HG03442 (cell line): ENCODE data around the gene NCKAP5L.

Experiments used
- ATAC-seq: cut with Tn5 transposase; IDR thresholded peaks from one replicate; pipeline ENCODE4 v1.9.1; 2021; ENCODE audit warnings: mild to moderate bottlenecking, moderate library complexity; ENCODE audit not compliant: unreplicated experiment

NCKAP5L gene

GRCh38 chr12:49824895-49825294 is 3.3 kb downstream of the NCKAP5L start:
- no peak for ATAC-seq

- ATAC-seq: no peak
Measured at GRCh38 chr12:49824416-49824815, 3.8 kb downstream of the NCKAP5L start.

- no peak for ATAC-seq
Measured at GRCh38 chr12:49823951-49824350, 4.3 kb downstream of the NCKAP5L start.

GRCh38 chr12:49823350-49823749 is 4.9 kb downstream of the NCKAP5L start:
- no peak for ATAC-seq

DNA sequence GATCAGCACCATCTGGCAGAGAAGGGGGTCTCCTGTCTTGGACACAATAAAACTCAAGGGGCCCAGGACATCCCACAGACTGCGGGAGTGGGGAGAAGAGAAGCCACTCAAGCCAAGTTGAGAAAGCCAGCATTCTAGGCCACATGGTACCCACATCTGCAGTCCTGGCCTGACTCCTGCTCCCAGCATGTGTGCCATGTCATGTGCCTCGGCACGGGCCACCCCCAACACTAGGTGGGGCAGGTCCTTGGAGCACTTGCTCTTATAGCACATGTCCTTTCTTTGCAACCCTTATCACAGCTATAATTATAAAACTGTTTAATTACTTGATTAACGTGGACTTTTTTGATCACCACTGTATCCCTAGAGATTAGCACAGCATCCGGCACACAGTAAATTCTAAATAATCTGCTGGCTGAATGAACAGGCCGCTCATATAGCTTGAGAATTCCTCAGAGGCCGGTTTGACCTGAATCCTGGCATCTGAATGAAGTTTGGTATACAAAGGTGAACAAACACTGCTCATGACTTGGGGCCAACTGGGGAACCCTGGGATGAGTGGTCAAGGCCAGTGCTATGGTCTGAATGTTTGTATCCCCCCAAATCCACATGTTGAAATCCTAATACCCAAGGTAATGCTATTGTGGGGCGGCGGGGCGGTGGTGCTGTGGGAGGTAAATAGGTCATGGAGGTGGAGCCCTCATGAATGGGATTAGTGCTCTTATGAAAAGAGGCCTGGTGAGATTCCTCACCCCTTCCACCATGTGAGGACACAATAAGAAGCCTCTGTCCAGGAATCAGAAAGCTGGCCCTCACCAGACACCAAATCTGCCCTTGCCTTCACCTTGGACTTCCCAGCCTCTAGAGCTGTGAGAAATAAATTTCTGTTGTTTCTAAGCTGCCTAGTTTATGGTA is 6.6 kb downstream of the NCKAP5L start:
- ATAC-seq: no peak

DNA sequence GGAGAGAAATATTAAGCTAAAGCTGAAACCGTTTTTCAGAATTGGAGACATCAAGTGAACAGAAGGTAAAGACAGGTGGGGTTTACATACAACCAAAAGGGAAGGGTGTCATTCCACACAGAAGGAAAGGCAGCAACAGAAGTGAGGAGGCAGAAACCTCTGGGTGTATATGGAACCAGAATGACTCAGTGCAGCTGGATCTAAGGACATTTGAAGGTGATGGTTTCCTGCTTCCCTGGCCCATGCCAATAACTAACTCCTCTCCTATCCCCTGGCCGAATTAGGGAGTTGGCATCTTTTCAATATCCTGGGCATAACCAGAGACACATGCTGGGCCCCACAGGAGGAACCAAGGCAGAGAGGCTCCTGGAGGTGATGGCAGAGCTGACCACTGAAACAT is 8.4 kb downstream of the NCKAP5L start:
- no peak for ATAC-seq

DNA sequence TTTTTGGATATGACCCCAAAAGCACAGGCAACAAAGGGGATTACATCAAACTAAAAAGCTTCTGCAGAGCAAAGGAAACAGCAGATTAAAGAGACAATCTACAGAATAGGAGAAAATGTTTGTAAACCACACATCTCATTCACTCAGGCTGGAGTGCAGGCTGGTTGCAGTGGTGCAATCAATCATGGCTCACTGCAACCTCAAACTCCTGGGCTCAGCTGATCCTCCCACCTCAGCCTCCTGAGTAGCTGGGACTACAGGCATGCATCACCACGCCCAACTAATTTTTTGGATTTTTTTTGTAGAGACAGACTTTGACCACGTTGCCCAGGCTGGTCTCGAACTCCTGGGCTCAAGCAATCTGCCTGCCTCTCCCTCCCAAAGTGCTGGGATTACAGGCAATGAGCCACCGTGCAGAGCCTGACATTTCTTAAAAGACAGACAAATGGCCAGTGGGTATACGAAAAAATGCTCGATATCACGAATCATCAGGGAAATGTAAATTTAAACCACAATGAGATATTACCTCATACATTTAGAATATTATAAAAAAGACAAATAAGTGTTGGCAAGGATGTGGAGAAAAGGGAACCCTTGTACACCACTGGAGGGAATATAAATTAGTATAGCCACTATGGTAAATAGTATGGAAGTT is 9.8 kb downstream of the NCKAP5L start:
- ATAC-seq: no peak

- ATAC-seq: no peak
Measured at GRCh38 chr12:49813131-49813530, 15.1 kb downstream of the NCKAP5L start.

- ATAC-seq: no peak
Measured at GRCh38 chr12:49811961-49812401, 16.2 kb downstream of the NCKAP5L start.

- ATAC-seq: no peak
Measured at GRCh38 chr12:49811136-49811535, 17.1 kb downstream of the NCKAP5L start.

DNA sequence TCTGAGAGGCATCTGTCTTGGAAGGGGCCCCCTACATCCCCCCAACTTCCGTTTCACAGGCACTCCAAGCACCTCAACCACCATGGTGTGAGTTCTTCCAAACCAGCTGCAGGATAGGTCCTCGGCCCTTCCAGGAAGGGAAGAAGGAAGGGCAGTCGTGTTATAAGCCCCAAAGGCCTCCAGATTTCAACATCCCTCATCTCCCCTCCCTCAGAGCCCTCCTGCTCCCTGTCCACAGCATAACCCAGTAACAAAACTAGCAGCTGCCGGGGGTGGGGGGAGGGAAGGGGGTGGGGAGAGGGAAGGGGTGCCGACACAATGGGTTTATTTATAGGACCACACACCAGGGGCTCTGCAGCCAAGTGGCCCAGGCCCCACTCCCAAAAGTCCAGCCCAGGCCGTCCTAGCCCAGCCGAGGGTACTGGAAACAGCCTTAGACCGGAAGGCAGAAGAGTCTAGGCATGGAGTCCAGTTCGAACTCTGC is 18.3 kb downstream of the NCKAP5L start:
- ATAC-seq: no peak

GRCh38 chr12:49809381-49809905 is 18.8 kb downstream of the NCKAP5L start:
- ATAC-seq: no peak

DNA sequence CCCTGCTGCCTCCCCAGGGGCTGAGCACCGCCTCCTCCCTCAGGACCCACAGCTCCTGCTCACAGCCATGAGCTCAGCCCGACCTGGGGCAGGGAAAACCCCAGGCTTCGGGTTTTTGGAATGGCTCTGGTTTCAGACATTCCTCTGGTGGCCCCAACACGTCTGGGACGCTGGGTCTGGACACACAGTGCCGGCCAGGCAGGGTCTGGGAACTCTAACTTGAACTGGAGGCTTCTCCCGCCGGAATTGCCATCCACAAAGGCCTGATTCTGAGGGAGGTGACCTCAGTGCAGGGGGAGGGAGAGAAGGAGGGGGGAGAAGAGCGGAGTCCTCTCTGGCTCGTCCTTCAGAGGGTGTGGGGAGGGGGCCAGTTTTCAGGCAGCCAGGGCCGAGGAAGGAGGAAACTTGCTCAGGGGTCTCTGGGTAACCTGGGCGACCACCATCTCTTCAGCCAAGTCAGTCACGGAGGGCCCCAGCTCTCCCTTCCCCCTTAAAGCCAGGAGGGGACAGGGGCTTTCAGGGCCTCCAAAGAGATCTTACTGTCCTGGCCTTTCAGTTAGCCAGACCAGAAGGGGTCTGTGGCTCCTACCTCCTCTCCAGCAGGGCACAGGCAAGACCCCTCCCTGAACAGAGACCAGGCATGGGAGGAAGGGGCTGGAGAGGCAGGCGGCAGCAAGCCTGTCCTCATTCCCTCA is 19.4 kb downstream of the NCKAP5L start:
- no peak for ATAC-seq

DNA sequence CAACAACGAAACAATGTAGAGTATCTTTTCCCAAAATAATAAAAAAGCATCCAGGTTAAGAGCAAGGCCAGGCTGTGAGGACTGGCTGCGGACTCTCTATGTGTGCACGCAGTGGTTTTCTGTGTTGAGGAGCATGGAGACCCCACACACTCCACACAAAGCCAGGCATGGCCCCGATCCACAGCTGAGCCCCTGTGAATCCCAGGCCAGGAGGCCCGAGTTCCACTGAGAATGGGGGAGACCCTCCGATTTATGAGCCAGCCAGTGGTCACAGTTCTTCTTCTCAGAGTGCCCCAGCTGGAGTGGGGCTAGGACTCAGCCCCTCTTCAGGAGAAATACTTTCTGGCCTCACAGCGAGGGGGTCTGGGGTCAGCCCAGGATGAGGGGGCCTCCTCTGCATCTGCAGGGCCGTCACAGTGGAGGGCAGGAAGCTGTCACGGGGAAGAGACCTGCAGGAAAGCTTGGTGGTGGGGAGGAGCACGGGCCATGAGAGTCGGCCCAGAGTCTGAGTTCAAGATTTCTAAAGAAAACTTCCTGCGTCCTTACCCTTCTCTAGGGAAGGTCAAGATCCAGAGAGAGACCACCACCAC is 20.1 kb downstream of the NCKAP5L start:
- ATAC-seq: no peak

GRCh38 chr12:49806877-49807276 is 21.3 kb downstream of the NCKAP5L start:
- ATAC-seq: no peak

GRCh38 chr12:49806321-49806813 is 21.8 kb downstream of the NCKAP5L start:
- no peak for ATAC-seq

- no peak for ATAC-seq
Measured at GRCh38 chr12:49805409-49805808, 22.8 kb downstream of the NCKAP5L start.

DNA sequence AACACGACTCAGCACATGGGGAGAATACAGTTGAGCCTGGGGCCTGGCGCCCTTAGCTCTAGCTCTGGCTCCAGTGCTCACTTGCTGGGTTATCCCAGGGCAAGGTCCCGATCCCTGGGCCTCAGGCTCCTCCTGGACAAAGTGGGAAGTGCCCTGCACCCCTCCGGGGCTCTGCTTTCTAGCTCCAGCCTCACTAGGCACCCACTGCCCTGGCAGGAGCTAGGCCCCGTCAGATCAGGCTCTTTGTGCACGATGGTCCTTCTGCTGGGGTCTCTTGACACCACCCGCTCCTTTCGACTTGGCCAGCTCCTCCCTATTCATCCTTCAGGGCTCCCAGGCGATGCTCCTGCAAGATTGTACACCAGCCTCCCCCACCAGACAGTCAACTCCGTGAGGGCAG is 23.4 kb downstream of the NCKAP5L start:
- ATAC-seq: no peak

DNA sequence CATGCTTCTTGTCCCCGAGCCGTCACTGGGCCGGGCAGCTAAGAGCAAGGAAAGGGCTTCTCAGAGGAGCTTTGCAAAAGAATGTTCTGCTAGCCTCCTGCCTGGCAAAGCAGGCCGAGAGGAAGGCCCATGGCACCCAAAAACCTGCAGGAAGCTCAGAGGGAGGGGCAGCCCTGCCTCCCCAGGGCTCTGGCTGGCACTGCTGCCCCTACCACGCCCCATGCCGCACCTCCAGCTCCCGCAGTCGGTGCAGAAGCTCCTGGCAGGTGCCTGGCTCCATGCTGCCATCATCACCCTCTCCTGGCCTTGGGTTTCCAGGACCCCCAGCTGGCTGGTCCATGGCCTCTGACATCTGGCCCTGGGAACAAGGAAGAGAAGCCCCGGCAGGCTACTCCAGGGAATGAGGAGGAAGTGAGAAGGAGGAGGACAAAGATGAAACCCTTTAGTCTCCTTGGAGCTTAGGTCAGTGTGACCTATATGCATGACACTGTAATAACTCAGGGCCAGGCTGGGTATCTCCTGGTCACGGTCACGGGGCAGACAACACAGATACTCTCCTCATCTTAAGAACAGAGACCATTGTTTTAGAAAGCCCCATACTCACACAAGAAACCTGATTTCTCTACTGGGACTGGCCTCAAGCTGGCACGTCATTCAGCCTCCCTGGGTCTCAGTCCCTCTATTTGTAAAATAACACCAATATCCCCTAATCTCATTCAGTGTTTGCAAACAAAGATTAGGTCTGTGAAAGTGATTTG is 24.3 kb downstream of the NCKAP5L start:
- ATAC-seq: no peak
